ENCODE measurements around the gene RYK.

GRCh38 chr3:134237454-134238145, 13.1 kb downstream of the RYK start:
- TF ChIP-seq CTCF (IDR thresholded peaks at IDR 0.05), result no peak
- TF ChIP-seq RAD21 (conservative IDR thresholded peaks at IDR 0.05 in 1 of 2, IDR thresholded peaks at IDR 0.05 in 1 of 2), result no peak
- TF ChIP-seq RARB (CRISPR knock-in tag; IDR thresholded peaks at IDR 0.05), result no peak
- TF ChIP-seq HES2 (IDR thresholded peaks at IDR 0.05), result no peak
- TF ChIP-seq HDAC2 (IDR thresholded peaks at IDR 0.05), result no peak
- no peak for TF ChIP-seq PBX3 (IDR thresholded peaks at IDR 0.05)
- no peak for TF ChIP-seq POLR2AphosphoS2 (conservative IDR thresholded peaks at IDR 0.05; ENCODE audit: low read length)
- TF ChIP-seq MAFK (IDR thresholded peaks at IDR 0.05; ENCODE audit: partially characterized antibody), result no peak
- TF ChIP-seq EP300 (IDR thresholded peaks at IDR 0.05), result no peak
- TF ChIP-seq KDM1A (IDR thresholded peaks at IDR 0.05; ENCODE audit: low read depth), result no peak
- TF ChIP-seq POLR2A (IDR thresholded peaks at IDR 0.05; ENCODE audit: low read length), result no peak
- no peak for TF ChIP-seq HOXA7 (CRISPR knock-in tag; IDR thresholded peaks at IDR 0.05)
- no peak for TF ChIP-seq MYC (IDR thresholded peaks at IDR 0.05; ENCODE audit: borderline replicate concordance, low read length)
- no peak for TF ChIP-seq CEBPB (IDR thresholded peaks at IDR 0.05)

Measured in A549 (cell line).